Daoy (cell line): ENCODE data around the gene USP22. TPM values are rescaled to one million over a fixed set of nuclear protein-coding genes. Genes with fewer than 3 reads are reported as not detected.

Experiments
- DNase-seq: peaks from one replicate; pipeline ENCODE4 v3.0.0-alpha.2; 2015; ENCODE audit warnings: low read depth
- total RNA-seq: library from RNA; depleted of rRNA; stranded (reverse); fragments of >200 nt; shearing (Covaris generic); gene quantifications from 2 replicates; pipeline ENCODE4 v1.2.3, GENCODE V29; 2014

The USP22 gene
- total RNA-seq, 1 experiment from 2014 or later, result 116 TPM

GRCh38 chr17:21021208-21021803 is 21.5 kb downstream of the USP22 start:
- DNase-seq, result no peak

GRCh38 chr17:21020622-21021021 is 22.2 kb downstream of the USP22 start:
- DNase-seq, result no peak

GRCh38 chr17:21019976-21020586 is 22.7 kb downstream of the USP22 start:
- no peak for DNase-seq

- no peak for DNase-seq
These were observed 23.9 kb downstream of the USP22 start for GRCh38 chr17:21018894-21019293.

- no peak for DNase-seq
These were observed 24.9 kb downstream of the USP22 start for GRCh38 chr17:21017861-21018260.

- no peak for DNase-seq
These were observed 25.6 kb downstream of the USP22 start for GRCh38 chr17:21017256-21017655.

GRCh38 chr17:21016826-21017225 is 26.0 kb downstream of the USP22 start:
- no peak for DNase-seq

GRCh38 chr17:21015564-21015963 is 27.2 kb downstream of the USP22 start:
- no peak for DNase-seq

- DNase-seq, result no peak
These were observed 28.3 kb downstream of the USP22 start for GRCh38 chr17:21014498-21014897.

- no peak for DNase-seq
These were observed 28.8 kb downstream of the USP22 start for GRCh38 chr17:21013983-21014382.

- no peak for DNase-seq
These were observed 30.1 kb downstream of the USP22 start for GRCh38 chr17:21012736-21013135.

- DNase-seq, result no peak
These were observed 31.9 kb downstream of the USP22 start for GRCh38 chr17:21010705-21011596.

- DNase-seq, result no peak
These were observed 33.7 kb downstream of the USP22 start for GRCh38 chr17:21008992-21009671.

GRCh38 chr17:21008160-21008915 is 34.5 kb downstream of the USP22 start:
- no peak for DNase-seq

GRCh38 chr17:21007646-21008045 is 35.2 kb downstream of the USP22 start:
- DNase-seq, result no peak

GRCh38 chr17:21005803-21006202 is 37.0 kb downstream of the USP22 start:
- DNase-seq, result no peak

GRCh38 chr17:21005367-21005766 is 37.4 kb downstream of the USP22 start:
- DNase-seq, result no peak

- DNase-seq, result no peak
These were observed 38.5 kb downstream of the USP22 start for GRCh38 chr17:21004016-21004930.

- DNase-seq, result no peak
These were observed 39.7 kb downstream of the USP22 start for GRCh38 chr17:21003007-21003621.
